GM15510 (cell line): ENCODE measurements around the gene ZNF213.

Source experiments
- POLR2A ChIP-seq: IDR thresholded peaks from 3 replicates; pipeline ENCODE4 v1.6.1; 2011; ENCODE audit warnings: borderline replicate concordance; ENCODE audit not compliant: insufficient read length; ENCODE audit errors: extremely low read depth

Gene ZNF213

DNA sequence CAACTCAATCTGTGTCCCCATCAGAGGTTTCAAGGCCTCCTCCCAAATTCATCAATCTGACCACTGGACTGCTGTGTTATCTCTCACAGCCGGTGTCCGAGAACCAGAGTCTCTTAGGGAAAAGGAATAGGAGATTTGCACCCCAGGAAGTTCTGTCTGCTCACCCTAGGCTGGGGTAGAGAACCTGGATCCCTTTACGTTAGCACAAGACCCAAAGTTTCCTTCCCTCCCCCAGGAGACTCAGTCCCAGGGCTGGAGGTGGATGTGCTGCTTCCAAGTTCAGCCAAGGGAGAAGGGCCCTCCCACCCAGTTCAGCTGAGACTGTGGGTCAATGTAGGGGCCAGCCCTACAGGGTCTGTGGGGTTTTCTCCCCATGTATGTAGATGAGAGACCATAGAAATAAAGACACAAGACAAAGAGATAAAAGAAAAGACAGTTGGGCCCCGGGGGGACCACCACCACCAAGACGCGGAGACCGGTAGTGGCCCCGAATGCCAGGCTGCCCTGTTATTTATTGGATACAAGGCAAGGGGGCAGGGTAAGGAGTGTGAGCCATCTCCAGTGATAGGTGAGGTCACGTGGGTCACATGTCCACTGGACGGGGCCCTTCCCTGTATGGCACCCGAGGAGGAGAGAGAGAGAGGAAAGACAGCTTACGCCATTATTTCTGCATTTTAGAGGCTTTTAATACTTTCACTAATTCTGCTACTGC lies 30.4 kb downstream of the ZNF213 start:
- no peak for TF ChIP-seq POLR2A

DNA sequence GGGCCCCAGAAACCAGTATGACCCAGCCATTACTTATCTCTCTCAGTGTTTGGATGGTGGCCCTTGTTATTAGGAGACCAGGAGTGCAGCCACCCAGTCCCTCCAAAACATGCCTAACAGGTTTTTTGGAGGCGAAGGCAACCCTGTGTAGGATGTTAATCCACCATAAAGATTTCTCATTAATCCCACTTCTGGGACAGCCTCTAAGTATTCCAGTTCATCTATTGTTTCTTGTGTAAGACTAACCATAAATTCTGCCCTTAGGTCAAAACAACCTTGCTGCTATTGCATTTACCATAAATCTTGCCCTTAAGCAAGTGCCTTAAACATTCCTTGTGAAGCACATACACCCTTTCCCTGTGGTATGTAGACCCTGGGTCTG lies 31.7 kb downstream of the ZNF213 start:
- no peak for TF ChIP-seq POLR2A

DNA sequence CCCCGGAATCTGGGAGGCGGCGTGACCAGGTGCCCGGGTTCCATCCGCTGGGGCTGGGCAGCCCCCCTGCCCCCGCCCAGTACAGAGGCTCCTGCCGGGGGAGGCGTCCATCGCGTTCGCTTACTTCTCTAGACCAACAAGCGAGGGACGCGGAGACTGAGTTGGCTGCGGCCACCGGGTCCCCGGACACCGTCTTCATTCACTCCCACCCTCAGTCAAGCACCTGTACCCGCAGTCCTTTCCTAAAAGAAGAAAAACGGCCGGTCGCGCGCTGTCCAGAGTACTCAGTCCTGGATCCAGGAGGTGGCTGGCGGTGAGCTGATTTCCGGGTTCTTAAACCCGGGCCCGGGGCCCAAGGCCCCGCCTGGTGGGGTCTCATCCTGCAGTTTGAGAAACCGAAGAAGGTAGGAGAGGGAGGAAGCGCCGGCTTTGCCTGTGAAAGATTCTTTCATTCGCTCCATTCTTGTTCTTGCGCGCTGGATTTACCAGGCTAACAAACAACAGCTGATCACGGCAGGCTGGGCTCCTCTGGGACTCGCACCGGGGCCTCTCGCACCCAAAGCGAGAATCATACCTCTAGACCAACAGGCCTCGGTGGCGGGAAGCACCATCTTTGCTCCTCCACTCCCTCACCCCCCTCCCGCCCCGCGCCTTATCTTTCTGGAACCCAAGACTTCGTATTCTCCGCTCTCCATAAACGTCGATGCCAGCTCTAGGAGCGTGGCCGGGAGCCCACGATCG lies 35.8 kb downstream of the ZNF213 start:
- TF ChIP-seq POLR2A = no peak

DNA sequence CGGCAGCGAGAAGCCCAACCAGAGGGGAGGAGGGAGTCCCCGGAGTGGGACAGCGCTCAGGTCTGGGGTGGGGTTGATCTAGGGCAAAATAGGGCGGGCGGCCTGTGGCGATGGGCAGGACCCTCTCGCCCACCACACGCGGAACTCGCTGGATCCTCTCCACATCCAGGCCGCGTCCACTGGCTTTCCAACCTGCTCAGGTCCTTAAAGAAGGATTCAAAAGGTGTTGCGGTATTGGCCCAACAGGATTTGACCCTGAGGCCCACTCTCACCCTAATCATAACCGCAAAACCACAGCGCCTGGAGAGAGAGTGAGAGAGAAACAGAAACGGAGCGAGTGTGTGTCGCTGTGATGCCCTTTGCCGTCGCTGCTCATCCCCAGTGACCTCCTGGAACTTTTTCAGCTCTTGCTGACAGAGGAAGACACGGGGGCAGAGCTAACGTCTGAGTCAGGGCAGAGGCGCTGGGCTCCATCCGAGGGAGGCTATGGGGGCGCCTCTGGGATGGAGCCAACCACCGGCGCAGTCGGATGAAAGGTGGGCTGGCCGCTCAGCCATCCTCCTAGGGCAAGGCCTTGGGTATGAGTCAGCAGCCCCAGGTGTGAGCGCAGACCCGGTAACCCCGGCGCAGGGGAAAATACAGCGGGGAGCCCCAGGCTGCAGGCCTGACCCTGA lies 36.5 kb downstream of the ZNF213 start:
- no peak for TF ChIP-seq POLR2A

DNA sequence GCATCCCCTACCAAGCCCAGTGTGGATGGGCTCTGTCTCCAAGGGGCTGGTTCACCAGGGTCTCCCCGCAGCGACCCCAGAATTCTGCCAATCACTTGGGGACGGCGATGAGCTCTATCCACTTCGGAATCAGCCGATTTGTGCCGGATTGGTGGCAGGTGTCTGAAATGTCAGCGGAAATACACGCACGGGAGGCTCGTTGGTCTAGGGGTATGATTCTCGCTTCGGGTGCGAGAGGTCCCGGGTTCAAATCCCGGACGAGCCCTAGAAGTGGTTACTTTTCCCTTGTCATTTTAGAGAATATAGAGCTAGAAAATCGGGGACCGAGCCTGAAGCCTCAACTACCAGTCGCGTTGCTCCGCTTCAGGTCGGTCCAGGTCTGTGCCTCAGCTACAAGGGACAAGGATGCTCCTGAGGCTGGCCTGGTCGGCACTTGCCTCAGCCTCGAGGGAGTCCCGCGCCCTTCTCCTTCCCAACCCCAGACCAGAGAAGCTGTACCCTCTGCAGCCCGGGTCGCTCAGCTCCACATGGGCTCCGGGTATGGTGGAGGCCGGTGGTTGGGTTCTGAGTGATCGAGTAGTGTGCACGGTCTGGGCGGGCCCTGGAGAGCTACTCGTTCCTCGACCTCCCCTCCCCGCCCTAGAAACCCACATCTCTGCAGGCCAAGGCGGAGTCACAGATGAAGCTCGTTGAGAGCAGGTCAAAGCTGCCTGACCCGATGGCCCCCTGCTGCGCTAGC lies 37.2 kb downstream of the ZNF213 start:
- peak; percentile 14 for TF ChIP-seq POLR2A

DNA sequence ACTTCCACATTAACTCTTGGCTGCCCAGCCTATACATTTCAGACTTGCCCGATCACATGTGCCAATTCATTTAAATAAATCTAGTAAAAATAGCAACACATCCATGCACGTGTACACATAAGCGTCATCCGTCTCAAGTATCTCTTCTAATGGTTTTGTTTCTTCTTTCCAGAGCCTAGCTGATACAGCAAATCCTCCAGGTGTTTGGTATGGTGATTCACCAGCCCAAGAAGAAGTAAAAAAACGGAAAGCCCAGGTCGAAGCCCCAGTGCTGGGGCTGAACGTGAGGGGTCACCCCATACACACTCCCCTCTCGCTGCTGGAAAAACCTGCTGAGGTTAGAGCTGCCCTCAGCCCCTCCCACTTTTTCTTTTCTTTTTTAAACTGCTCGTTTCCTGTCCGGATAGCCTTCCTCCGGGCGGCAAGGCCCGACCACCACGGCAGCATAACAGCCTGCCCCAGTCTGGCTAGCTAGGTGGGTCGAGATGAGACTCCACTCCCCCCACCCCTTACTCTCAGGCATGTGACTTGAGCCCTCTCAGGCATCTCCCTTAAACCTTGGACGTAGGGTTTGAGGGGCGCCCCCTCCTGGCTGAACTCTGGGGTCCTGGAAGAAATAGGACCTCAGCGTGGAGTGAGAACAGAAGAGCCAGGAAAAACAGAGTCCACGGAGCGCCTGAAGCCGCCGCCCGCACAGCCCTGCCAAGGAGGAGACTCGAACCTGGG lies 39.2 kb downstream of the ZNF213 start:
- TF ChIP-seq POLR2A = no peak

DNA sequence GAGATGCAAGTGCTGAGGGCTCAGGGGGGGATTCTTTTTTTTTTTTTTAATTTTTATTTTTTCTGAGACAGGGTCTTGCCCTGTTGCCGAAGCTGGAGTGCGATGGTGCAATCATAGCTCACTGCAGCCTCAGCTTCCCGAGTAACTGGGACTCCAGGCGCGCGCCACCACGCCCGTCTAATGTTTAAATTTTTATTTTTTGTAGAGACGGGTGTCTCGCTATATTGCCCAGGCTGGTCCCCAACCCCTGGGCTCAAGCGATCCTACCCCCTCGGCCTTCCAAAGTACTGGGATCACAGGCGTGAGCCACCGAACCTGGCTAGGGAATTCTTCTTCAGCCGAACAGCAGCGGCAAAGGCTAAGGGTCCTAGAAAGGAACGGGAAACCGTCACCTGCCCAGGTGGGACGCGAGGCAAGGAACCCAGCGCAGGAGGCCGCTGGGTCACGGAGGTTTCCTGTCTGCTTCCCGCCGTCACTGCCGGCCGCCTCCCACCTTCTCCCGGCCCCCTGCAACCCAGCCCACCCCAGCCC lies 39.9 kb downstream of the ZNF213 start:
- TF ChIP-seq POLR2A = no peak

DNA sequence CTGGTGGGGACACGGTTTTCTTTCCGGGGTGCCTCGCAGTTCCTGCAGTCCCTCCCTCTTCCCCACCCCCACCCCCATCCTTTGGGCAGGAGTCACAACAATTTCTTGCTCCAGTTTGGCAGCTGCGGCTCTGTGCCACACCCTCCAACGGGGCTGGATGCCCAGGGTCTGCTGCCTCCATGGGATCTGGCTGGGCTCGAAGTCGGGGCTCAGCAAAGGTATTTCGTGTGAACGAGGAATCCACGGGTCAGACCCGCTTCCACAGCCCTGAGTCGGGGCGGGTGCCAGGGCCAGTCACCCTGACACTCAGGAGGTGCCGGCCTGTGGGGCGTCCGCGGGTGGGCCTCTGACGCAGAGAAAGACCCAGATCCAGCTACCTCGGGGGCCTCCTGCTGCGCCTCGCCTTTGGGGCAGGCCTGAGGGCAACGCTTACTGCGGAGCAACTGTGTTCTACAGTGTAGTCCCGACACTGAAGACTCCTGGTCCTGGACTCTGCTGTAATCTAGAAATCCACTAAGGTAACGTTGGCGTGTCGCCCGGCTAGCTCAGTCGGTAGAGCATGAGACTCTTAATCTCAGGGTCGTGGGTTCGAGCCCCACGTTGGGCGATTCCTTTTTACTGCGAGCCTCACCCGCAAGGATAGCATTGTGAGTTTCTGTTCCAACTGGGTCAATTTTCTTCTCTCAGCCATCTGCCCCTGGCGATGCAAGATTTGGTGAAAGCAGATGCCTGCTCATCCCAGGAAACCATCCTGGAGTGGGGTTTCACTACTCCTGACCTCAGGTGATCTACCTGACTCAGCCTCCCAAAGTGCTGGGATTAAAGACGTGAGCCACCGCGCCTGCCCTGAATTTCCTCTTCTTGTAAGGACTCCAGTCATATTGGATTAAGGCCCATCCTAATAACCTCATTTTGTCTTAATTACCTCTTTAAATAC lies 40.6 kb downstream of the ZNF213 start:
- TF ChIP-seq POLR2A = no peak

DNA sequence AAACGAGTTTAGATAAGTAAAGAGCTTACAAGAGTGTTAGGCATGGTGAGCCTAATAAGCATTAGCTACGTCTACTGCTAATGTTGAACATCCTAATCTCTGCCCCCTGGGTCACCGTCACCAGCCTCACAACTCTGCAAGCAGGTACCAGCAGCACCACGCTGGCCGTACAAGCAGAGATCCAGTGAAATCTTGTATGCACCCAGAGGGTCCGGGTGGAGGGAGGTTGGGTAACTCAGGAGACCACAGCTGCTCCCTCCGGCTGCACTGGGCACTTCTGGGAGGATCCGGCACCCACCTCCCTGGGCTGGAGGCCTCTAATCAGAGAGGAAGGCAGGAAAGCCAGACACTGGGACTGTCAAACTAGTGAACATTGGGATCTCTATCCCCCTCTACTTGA lies 44.8 kb downstream of the ZNF213 start:
- no peak for TF ChIP-seq POLR2A

DNA sequence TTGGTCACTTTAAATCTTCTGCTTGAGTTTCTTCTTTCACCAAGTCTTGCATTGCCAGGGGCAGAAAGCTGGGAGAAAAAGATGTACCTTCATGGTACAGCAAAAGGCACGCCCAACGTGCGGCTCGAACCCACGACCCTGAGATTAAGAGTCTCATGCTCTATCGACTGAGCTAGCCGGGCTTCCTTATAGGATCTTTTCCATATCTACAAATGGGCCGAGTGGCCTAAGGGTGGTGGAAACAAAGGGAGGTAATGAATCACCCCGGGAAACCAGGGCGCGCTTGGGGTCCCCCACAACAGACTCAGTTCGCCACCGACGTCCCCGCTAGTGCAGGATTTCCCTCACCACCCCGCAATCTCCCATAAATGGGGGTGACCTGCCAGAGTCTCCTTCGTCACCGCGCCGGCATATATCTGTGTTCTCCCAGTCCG lies 45.6 kb downstream of the ZNF213 start:
- TF ChIP-seq POLR2A = no peak

DNA sequence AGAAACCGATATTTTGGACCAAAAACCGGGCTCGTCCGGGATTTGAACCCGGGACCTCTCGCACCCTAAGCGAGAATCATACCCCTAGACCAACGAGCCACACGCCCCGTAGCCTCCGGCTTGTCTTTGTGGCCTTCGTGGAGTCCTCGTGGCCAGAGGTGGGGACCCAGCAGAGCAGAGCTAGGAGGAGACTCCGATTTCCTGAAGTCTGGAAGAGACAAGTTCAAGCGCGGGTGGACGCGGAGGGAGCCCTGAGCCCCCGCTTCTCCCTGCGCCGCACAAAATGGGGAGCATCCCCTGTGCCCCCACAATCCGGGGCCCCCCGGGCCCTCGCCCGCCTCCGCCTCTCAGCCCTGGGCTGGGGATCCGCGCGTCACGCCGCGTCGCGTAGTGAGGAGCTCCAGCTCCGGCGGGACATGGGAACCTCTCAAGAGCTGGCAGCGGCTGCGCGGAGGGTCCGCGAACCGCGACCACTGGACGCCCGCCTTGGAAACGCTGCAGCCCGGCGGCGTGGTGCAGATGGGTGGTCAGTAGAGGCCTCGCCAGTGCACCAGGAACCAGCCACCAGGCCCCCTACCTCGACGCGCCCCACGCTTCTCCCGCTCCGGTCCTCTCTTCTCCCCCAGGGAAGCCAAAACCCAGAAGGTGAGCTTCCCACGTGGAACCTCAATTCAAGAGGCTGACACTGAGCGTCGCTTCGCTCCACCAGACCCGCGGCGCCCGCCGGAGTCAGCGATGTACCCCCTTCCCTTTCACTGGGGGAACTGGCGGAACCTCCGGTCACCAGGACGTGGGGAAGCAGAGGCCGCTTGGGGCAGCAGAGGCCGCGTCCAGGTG lies 48.0 kb downstream of the ZNF213 start:
- no peak for TF ChIP-seq POLR2A

DNA sequence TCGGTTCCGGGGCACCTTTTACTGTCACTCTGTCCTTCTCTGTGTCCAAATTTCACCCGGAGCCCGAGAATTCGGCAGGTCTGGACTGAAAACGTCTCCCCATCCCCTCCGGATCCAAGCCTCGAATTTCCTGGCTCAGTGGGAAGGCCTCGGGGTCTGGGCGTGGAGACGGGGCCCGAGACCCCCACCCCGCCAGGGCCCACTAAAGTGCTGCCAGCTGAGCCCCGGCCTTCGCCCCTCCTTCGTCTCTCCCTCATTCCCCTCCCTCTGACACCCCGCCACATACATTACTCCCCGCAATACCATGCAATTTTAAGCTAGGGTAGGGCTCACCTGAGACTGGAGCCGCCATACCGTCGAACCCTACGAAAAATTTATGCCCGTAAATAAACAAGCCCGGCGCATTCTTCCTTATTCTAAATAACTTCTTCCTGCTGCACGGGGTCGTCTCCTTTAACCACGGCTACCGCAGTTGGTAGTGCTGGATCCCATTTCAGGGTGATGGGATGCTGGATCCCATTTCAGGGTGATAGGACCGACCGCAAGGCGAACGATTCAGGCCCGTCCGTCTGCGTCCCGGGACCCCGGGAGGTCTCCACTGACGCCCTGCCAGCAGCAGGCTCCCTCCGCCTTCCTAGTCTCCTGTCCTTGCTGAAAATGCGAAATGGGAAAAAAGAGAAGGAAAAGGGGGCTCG lies 48.8 kb downstream of the ZNF213 start:
- no peak for TF ChIP-seq POLR2A
